HK-2 (cell line): ENCODE results near the gene PPP2R2D.

Experiments
- DNase-seq: peaks from one replicate; pipeline ENCODE4 v3.0.0-alpha.2; 2018; ENCODE audit not compliant: unreplicated experiment

Gene PPP2R2D

DNA sequence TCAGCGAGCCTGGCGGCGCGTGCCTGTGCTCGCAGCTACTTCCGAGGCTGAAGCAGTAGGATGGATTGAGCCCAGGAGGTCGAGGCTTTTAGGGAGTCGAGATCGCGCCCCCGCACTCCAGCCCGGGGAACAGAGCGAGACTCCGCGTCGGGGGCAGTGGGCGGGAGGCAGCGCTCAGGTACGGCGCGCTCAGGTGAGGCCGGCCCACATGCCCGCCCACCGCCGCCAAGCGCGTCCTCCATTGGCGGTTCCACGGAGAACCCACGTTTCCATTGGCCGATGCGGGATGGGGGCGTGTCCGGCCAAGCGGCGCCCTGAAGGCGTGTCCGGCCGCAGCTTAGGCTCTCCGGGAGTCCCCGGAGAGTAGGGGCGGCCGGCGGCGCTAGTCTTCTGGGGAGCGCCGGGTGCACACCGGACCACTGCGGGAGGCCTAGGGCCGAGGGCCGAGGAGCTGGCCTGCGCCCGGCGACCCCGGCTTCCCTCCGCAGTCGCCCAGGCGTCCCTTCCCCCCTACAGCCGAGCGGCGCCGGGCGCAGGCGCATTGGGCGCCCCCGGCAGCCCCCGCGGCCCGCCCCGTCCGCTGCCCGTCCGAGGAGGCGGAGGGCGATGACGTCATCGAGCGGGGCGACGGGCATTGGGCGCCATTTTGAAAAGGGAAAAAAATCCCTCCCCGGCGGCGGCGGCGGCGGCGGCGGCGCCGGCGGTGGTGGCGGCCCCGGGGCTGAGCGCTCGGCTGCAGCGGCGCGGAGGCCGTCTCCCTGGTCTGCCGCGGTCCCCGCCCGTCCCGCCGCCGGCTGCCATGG is at the start of gene PPP2R2D:
TSS of gene PPP2R2D (plus strand) at position 659 of the 803 bp plus-strand sequence. CDS start at position 800, 141 bp downstream.
- peak; percentile 97 for DNase-seq

- DNase-seq = no peak
These were observed 49.5 kb upstream of the PPP2R2D start for GRCh38 chr10:131851346-131851745.

DNA sequence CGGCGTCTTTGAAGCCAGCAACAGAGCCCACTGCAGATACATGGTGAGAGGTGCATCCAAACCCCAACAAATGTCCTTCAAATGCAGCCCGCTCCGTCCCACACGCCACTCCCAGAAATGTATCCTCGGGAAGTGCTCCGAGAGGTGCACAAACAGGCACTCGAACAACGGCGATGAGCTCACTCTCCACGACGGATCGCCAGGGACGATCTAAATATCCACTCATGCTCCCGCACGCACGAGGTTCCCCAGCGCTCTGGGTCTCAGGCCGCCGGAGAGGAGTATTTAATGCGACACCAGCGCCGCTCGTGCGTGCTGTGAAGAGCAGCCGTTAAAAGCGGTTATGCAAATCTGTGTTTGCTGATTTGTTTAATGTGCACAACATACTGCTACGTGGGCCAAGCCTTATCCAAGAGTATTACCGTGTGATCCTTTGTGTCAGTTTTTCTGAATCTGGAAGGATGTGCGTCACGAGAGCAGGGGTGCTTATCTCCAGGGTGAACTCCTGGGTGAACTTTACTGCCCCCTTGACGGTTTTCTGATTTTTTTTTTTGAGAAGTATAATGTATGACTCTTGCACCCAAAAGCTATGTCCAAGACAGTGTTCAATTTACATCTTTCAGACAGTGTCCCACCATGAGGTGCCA is 48.5 kb upstream of the PPP2R2D start:
- no peak for DNase-seq

DNA sequence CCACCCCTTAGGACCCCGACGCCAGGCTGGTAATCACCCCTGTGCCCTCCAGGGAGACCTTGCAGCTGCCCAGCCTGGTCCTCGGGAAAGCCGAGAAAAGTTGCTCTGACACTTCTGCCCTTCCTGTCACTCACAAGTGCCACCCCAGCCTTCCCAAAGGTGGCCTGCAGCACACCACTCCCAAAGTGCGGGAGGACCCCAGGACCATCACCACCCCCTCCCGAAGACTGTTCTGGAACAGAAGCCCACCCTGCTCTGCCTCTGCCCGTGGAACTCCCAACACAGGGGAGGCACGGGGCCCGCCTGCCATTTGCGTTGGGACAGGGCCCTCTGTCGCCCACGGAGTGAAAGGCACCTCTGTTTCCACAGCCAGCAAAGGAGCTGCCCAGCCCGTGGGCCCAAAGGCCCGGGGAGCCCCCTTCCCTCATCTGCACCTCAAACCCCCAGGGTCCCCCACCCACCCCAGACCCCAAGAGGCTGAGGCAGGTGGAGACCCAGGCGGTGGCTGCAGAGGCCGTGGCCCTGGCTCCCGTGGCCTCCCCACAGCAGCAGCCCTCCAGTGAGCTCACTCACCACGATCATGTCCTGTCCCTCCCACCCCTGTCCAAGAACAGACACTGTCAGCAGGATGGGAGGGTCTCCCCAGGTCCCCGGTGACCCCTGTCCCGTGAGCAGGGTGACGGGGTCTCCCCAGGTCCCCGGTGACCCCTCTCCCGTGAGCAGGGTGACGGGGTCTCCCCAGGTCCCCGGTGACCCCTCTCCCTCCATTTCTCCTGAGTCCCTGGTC is 47.8 kb upstream of the PPP2R2D start:
- no peak for DNase-seq

- DNase-seq = no peak
These were observed 47.2 kb upstream of the PPP2R2D start for GRCh38 chr10:131853610-131853964.

- DNase-seq = no peak
These were observed 46.1 kb upstream of the PPP2R2D start for GRCh38 chr10:131854579-131855335.

DNA sequence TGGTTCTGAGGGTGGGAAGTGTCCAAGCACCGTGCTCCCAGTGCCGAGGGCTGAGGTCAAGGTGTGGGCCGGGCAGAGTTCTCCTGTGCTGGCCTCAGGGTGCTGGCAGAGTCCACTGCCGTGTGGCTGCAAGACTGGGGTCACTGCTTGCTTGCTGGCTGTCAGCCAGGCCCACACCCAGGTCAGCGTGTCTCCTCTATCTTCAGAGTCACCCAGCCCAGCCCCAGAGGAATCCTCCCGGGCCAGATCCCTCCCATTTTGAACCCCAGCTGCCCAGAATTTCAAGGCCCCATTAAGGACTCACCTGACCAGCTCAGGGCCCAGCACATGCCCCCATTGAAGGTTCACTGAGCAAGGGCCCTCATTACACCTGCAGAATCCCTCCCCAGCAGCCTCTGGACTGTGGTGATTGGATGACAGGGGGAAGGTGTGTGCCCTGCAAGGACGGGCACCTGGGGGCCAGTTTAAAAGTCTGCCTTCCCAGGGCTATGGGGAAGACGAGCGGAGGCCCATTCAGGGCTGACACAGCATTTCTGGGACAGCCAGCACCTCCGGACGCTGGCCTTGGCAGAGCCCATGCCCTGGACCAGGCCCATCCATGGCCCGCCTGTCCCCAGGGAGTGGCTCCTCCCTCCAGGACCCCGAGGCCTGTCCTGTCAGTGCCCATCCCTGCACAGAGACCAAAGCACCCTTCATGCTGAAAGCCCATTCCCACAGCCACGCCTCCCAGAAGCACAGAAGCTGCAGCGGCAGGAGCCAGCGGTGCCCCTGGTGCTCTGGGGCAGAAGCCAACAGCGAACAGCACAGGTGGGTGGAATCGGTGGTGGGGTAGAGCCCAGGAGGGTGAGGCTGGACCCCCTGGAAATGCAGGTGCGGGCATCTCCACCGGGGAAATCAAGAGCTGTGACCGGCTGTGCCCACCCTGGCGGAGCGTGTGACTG is 45.1 kb upstream of the PPP2R2D start:
- no peak for DNase-seq

- no peak for DNase-seq
These were observed 44.2 kb upstream of the PPP2R2D start for GRCh38 chr10:131856441-131857094.

DNA sequence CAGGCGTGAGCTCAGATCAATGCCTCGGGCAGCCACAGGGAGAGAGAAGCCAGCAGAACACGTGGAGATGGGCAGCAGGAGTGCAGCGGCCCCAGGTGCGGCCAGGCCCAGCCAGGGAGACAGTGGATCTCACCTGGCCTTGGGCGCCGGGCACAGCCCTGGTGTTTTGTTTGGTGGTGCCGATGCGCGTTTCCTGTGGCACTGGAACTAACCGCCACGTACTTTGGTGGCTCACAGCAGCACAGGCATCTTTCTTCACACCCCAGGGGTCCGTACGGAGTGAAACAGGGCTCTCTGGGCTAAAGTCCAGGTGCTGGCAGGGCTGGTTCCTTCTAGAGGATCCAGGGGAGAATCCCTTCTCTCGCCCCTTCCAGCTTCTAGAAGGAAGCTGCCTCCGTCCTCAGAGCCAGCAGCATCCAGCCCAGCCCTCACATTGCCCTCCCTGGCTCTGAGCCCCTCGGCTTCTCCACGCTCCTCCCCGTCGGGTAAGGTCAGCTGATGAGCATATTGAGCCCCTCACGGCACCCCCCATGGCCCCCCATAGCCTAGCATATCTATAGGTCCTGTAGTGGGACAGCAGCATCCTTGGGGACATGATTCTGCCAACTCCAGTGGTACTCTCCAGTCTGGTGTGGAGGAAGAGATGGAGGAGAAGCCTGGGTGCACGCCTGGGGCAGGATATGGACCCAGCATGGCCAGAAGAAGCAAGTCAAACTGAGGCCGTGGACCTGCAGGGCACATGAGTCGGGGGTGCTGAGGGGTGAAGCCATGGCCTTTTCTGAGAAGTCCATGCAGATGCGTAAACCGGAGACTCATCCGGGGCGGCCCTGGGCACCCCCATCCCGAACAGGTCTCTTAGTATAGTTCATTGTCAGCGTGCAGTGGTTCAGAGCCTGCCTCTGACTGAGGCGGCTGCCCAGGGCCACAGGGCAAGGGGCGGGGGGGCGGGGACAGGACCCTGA is 43.4 kb upstream of the PPP2R2D start:
- no peak for DNase-seq

- DNase-seq = no peak
These were observed 42.7 kb upstream of the PPP2R2D start for GRCh38 chr10:131858118-131858515.

GRCh38 chr10:131858583-131859340 is 42.0 kb upstream of the PPP2R2D start:
- no peak for DNase-seq

DNA sequence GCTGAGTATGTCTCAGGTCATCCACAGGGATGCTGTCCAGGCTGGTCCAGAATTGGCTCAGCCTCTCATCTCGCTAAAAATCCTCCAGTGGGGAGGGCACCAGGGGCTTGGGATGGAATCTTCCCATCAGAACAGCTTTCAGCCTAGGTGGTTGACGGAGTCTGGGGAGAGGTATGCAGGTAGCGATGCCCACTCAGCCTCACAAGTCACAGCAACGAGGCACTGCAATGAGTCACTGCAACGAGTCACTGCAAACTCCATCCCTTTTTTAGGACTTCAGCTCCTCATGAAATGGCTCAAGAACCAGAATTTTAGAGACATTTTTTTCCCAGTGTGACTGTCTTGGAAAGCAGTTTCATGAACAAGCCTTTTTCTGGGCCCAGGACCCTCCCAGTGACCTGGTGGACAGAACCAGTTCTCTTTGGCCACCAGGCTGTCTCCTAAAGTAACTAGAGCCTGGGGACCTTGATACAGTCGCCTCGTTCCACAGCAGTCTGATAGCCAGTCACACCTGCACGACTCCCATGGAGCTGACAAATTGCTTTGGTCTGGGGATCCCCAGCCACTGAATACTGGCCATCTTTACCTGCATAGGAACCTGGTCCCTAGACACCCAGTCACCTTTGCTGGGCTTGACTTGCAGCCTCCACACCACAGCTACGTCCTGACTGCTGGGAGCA is 41.3 kb upstream of the PPP2R2D start:
- no peak for DNase-seq

GRCh38 chr10:131860311-131860710 is 40.5 kb upstream of the PPP2R2D start:
- no peak for DNase-seq

- no peak for DNase-seq
These were observed 39.9 kb upstream of the PPP2R2D start for GRCh38 chr10:131860806-131861440.

DNA sequence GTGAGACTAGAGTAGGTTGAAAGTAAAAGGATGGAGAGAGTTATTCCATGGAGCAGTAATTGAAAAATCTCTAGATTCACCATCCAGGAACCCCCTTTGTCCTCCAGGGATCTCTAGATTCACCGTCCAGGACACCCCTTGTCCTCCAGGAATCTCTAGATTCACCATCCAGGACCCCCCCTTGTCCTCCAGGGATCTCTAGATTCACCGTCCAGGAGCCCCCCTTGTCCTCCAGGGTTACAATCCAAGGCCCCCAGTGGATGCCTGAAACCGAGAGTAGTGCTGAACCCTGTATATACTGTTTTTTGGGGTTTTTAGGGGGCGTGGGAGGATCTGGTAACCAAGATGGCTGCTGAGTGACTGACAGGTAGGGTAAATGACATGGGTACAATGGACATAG is 38.3 kb upstream of the PPP2R2D start:
- no peak for DNase-seq

DNA sequence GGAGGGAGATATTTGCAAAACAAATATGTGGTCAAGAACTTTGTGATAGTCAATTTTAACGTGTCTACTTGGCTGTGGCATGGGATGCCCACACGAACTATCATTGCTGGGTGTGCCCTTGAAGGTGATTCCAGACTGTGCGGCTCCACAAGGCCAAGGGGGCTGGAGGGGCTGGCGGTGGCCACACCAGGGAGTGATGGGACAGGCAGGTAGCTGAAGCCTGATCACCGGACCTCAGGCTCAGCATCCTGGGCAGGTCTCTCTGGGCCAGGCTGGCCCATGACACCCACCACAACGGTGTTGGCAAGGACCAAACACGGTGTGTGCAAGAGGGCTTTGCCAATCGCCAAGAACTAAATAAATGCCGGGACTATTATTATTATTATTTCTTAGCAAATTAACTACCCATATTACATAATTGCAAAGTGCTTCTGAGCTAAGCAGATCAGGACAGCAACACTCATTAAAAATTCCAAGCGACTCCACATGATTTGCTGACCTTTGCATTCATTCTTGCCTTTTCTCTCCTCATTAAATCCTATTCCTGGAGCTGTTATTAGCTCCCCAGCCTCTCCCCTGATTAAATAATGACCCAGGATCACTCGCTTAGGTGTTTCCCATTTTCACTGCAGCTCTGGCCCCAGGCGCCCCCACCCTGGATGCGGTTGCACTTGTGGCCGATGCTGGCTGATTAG is 35.4 kb upstream of the PPP2R2D start:
- DNase-seq = no peak

GRCh38 chr10:131866673-131867072 is 34.1 kb upstream of the PPP2R2D start:
- no peak for DNase-seq
